Activated CD4-positive, CD25-positive, alpha-beta regulatory T cell treated with anti-CD3 and anti-CD28 coated beads, Interleukin-2, amount 50 U/mL, for 24 hours (primary cell): ENCODE data around the gene TFB2M.

Experiments
- ATAC-seq, 2 donors: fragments of 150-1000 bp; cut with Tn5 transposase; one replicate each; pipeline ENCODE4 v1.10.0; 2021; ENCODE audit warnings: mild to moderate bottlenecking in 1 of 2, moderate library complexity in 1 of 2

TFB2M gene

GRCh38 chr1:246550402-246550801 is 15.7 kb downstream of the TFB2M start:
- ATAC-seq: no peak

DNA sequence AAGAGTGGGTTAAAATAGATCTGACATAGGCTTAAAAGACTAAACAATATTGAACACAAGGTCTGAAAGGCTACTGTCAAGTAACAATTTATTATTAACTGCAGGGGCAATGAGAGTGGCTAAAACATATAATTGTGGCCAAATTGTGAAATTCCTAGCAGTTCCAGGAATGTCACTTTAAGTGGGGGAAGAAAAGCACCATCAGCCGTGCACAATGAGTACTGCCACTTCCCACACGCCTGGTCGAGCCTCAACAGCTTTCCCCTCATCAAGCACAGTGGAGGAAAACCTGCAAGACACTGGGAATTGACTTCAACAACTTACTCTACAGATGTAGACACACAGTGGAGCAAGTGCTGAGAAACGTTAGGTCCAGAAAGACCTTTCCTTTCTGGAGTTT is 16.4 kb downstream of the TFB2M start:
- no peak for ATAC-seq

- ATAC-seq: no peak
These were observed 22.1 kb downstream of the TFB2M start for GRCh38 chr1:246544001-246544400.

- no peak for ATAC-seq
These were observed 25.1 kb downstream of the TFB2M start for GRCh38 chr1:246540738-246541491.

DNA sequence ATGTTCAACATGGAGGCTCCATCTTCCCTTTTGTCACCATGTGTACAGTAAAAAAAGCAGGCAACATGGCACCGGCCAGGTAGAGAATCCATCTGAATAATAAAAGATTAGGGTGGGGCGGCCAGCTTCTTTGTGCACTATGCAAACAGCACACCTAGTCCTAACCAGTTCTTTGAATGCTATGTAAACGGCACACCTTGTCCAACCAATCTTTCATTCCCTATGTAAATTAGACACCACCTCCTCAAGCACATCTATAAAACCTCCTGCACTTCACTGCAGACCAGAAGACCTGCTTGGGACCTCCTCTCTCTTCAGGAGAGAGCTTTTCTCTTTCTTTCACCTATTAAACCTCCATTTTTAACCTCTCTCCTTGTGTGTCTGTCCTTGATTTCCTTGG is 28.2 kb downstream of the TFB2M start:
- ATAC-seq: no peak

DNA sequence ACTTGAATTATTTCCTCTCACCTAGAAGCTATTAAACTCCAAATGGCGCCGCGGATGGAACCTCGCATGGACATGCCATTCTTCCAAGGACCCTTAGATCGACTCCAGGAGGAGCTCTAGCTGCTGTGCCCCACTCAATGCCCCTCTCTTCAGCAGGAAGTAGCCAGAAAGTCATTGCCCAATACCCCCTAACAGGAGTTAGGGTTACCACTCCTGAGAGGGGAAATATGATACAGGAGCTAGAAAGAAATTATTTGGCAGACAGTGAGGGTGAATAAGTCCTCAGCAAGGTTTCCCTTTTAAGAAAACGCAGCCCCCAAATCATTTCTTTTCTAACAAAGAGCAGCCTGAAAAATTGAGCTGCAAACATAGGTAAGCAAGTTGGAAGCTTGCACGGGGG is 28.6 kb downstream of the TFB2M start:
- ATAC-seq: no peak

DNA sequence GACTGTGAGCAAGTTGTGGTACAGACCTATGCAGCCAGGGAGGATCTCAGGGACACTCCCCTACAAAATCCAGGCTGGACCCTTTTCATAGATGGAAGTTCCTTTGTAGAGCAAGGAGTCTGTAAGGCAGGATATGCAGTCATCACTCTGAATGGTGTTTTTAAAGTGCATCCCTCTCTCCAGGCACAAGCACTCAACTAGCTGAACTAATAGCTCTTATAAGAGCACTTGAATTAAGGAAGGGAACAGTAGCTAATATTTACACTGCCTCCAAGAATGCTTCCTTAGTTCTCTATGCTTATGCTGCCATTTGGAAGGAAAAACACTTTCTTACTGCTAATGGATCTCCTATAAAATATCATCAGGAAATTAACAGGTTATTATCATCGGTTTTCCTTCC is 31.9 kb downstream of the TFB2M start:
- ATAC-seq: no peak

DNA sequence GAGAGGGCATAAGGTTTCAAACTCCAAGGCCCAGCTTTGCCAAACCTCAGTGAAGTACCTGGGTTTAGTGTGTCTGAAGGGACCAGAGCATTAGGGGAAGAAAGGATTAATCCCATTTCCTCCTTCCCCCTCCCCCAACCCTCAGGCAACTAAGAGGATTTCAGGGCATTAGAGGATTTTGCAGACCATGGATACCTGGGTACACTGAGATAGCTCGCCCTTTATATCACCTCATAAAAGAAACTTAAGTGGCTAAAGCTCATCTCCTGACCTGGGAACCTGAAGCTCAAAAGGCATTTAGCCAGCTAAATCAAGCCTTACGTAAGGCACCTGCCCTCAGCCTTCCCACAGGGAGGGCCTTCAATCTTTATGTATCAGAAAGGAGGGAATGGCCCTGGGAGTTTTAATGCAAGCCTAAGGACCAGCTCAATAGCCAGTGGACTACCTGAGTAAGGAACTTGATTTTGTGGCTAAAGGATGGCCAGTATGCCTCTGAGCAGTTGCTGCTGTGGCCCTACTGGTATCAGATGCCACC is 32.6 kb downstream of the TFB2M start:
- ATAC-seq: no peak

DNA sequence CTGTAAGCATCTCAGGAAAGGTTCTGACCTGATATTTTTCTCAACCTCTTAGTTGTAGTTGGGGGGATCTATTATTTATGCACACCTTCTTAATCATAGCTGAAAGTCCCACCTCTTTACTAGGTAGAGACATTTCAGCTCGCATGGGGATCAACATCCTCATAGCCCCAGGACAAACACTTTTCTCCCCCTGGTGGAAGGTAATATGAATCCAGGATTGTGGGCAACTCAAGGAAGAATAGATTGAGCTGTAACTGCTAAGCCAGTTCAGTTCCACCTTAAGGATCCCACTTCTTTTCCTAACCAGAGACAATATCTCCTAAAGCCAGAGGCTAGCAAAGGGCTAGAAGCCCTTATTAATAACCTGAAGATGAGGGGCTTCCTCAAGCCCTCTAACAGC is 33.5 kb downstream of the TFB2M start:
- no peak for ATAC-seq

- no peak for ATAC-seq
These were observed 35.6 kb downstream of the TFB2M start for GRCh38 chr1:246530482-246530881.

DNA sequence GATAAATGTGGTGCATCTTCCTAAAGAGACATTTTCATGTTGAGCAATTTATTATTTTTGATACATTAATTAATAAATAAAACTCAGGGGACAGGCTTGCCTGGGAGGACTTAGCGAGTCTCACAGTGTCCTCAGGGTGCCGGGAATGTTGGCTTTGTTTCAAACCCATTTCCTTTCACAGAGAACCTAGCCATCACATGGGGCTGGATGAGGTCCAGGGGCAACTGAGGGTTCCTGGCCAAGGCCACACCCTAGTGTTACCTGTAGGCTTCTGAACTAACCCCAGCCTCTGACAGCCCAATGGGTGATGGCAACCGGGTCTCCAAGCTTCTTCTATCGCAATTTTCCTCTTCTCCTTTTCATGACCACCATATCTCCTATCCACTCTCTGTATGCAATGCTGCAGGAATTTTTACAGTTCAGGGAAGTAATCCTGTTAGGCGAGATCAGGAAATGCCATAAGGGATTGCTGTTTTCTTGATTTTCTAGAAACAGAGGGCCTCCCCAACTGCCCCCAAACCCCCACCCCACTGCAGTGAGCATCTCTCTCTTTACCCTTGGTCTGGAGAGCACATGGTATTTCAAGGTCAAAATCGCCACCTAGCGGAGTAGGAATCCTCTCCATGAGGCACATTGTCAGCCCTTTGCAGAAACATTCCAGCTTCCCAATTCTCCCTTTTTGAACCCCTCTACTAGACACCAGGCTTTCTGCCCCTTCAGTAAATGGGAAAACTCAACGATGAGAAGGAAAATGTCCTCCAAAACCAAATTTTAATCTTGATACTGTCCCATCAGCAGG is 36.9 kb downstream of the TFB2M start:
- no peak for ATAC-seq

DNA sequence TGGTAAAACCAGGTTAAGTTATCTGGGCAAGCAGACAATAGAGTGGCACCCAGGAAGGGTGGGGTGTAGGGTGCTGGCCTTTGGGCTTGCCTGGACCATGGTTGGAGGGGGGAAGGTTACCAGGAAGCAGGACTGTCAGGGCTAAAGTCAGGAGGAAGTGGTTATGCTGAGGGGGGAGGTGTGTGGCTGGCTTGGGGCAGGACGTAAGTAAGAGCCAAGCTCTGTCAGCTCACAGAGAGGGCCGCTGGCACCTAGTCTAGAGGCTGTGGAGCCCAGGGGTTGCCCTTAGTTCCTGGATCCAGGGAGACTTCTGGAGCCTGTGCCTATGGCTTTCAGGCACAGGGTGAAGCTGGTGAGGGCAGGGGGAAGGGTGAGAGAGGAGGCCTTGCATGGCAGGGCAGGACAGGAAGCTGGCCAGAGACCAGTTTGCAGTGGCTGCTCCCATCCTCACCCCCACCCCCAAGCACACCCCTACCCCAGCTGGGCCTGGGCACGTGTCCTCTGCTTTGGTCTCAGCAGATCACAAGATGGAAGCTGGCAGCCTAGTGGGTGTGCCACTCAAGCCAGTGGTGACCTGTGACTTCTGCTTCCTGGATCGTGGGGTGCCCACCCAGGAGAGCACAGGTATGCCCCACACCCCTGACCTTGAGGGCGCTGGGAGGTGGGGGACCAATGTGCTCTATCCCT is 38.5 kb downstream of the TFB2M start:
- ATAC-seq: peak in 1 of 2 donors; percentile 36

GRCh38 chr1:246526915-246527314 is 39.1 kb downstream of the TFB2M start:
- ATAC-seq: no peak

DNA sequence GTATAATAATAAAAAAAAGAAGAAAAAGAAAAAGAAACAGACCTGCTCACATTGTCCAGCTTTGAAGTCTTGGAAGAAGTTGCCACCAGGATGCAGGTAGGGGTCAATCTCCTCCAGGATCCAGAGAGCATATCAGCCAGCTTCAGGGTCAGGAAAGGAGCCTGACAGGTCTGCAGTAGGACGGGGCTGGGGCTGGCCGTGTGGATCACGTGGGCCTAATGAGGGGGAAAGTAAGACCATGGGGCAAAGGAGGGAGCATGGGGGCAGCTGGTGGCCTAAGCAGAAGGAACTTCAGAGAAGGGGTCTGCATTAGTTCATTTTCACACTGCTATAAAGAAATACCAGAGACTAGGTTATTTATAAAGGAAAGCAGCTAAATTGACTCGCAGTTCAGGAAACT is 39.7 kb downstream of the TFB2M start:
- ATAC-seq: no peak

DNA sequence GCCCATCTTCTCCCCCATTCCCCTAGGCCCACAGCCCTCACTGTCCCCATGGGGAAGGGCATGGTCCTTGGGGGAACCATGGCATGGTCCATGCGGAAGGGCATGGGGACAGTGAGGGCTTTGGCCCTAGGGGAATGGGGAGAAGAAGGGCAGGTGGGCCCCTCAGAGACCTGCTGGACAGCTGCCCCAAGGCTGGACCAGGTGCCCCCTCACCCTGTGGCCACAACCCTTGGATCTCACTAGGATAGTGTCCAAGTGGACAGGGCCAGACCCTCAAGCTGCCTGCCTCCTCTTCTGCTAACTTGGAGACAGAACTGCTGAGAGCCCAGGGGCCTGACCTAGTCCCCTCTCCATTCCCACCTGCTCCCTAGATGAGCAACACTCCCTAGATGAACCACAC is 46.5 kb downstream of the TFB2M start:
- no peak for ATAC-seq

- no peak for ATAC-seq
These were observed 47.4 kb downstream of the TFB2M start for GRCh38 chr1:246518456-246519205.

GRCh38 chr1:246517391-246517790 is 48.7 kb downstream of the TFB2M start:
- no peak for ATAC-seq

DNA sequence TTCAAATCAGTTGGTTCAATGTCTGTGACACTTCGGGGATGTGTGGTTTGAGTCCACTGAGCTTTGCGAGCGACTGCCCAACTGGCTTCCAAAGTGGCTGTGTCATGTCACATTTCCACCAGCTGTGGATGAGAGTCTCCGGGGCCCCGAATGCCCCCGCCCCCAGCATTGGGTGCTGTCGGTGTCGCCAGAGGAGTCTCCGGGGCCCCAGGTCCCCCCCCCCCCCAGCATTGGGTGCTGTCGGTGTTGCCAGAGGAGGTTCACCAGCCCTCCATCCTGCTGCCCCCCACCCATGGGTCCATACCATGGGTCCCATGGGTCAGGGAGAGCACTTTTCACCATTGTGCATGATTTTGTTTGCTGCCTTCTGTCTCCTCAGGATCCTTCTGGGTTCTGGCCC is 49.9 kb downstream of the TFB2M start:
- no peak for ATAC-seq

- ATAC-seq: no peak
These were observed 50.6 kb downstream of the TFB2M start for GRCh38 chr1:246515390-246516005.

- ATAC-seq: no peak
These were observed 52.3 kb downstream of the TFB2M start for GRCh38 chr1:246513619-246514343.

DNA sequence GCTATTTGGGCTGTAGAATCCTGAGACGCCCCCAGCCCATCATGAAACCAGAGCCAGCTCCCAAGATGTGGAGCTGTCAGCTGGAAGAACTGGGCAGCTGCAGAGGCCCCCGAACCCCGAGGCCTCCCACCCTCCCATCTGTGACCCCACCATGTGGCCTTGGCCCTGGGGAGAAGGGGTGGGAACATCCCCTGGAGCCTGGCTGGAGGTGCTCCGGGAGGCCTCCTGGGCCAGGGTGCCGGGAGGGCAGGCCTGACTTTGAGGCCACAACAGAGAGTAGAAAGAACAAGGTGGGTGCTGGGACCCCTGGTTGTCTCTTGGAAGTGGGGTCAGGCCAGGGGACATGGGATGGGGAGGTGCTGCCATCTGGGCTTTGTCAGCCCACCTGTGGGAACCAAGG is 53.0 kb downstream of the TFB2M start:
- ATAC-seq: no peak

- no peak for ATAC-seq
These were observed 53.4 kb downstream of the TFB2M start for GRCh38 chr1:246512635-246513034.
